NCI-H1417 treated with DMSO at 0.1 percent for 48 hours (cell line): ENCODE measurements around the gene ABCA3.

Experiments
- DNase-seq: peaks from one replicate; lab custom pipeline; 2025; lab: John Stamatoyannopoulos, UW

Gene ABCA3

DNA sequence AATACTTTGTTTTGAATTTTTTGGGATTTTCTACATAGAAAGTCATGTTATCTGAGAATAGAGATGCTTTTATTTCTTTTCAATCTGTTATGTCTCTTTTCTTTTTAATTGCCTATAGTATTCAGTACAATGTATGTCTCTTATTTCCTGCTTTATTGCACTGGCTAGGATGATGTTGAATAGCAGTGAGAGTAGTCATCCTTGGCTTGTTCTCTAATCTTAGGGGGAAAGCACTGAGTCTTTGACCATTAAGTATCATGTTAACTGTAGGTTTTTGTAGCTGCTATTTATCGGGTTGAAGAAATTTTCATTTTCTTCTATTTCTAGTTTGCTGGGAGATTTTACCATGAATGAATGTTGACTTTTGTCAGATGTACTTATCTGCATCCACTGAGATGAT is 10.0 kb upstream of the ABCA3 start:
- no peak for DNase-seq

DNA sequence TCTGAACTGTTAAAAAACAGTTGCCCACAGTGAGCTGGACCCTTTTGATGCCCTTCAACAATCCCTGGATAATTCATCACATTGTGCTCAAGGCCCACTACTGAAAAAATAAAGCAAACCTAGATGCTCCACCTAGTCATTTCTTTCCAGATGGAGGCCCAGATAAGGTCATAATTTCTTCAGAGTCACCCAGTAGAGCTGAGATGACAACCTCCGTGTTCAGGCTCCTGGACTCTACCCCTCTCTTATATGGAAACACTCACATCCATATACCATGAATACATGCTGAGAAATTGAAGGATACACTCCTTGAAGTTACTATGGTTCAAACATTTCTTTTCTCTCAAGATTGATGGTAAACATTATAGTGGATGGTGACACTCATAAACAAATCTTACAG is 2.7 kb upstream of the ABCA3 start:
- DNase-seq, result no peak

DNA sequence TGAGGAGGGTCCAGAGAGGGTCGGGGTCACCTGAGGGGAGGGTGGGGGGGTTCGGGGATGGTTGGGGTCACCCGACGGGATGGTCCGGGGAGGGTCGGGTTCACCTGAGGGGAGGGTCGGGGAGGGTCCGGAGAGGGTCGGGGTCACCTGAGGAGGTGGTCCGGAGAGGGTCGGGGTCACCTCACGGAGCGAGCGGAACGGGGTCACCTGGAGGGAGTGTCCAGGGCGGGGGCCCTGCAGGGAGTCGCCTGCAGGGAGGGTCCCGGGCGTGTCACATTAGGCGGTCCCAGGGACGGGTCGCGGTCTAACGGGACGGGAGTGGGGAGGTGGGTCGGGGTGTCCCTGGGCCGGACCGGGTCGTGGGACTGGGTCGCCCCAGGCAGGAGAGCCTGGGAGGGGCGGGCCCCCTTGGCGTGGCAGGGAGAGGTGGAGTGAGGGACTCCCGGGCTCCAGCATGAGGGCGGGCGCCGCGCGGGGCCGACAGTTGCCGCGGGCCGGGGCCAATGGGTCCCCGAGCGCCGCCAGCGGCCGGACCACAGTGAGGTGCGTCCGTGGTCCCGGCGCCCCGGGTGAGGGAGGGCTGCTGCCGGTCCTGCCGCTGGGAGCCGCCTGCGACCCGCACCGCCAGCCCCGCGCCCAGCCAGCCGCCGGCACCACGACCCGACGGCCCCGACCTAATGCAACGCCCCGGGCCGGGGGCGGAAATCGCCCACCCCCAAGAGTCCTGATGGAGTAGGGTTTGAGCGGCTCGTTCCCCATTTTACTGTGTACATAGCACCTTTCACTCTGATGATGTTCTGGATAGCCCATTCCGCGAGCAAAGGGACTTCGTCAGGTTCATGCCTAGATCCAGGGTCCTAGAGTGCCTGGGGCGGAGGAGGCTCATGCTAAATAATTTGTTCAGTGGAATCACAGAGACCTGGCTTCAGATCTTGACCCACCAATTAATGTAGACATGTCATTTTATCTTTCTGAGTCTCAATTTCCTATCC is 1.2 kb upstream of the ABCA3 start:
- no peak for DNase-seq

DNA sequence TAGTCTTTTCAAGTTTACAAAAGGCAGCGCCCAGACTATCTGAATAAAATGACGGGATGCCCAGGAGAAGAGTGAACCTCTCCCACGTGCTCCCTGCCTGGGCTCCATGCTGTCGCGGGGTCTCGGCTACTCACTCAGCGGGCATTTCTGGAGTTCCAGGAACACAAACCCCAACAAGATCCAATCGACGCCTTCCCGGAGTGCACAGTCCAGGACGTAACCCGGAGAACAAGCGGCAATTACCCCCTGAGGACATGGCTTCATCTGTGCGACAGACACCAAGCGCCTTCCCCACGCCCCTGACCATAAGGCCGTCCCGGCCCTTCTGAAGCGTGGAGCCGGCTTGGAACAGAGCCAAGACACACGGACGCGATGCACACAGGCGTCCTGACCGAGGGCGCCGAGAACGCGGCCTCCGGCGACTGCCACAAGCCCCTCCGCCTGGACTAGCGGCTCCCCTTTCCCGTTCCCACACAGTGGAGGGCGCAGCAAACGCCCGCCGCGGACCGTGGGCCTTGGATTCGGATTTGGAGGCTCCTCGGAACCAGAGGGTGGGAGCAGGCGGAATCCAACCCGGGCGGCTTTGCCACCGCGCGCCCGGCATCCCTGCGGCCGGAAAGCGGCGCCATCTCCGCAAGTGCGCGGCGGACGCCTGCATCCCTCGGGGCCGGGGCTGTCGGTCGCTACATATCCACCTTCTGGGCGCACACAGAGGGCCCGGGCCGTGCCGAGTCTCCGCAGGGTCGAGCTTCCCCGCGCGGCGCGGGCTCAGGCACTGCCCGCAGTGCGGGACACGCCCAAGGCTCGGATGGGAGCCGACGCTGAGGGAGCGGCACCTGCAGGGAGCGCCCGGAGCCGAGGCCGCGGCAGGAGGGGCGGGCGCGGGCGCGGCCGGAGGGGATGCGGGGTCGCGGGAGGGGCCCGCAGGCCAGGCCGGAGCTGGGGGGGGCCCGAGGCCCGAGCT is 725 bp downstream of the ABCA3 start:
- DNase-seq, result no peak

DNA sequence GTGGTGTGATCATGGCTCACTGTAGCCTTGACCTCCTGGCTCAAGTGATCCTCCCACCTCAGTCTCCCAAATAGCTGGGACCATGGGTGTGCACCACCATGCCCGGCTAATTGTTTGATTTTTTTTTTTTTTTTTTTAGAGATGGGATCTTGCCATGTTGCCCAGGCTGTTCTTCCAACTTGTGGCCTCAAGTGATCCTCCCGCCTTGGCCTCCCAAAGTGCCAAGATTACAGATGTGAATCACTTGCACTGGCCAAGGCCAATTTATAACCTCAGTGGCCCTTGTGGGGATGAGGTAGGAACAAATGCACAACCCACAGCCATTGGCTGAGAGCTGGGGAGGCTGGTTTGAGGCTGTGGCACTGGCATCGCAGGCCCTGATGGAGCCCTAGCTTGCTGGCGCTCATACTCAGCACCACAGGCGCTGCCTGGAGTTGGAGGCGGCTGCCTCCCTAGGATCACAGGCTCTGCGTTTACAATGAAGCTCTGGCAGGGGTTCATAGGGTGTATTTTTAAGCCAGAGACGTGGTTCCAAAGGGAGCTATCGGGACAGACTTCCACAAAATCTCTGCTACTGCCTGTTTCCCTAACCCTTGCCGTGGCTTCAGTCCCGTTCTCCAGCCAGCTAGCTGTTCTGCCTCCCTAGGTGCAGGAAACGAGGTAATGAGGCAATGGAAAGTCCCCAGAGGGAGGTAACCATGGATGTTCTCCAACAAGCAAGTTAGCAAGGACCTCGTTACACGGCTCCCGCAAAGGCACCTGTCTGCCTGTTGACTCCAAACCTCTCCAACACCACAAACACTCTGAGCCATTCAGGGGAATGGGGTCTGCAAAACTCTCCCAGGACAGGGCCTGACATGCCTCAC is 2.9 kb downstream of the ABCA3 start:
- no peak for DNase-seq

DNA sequence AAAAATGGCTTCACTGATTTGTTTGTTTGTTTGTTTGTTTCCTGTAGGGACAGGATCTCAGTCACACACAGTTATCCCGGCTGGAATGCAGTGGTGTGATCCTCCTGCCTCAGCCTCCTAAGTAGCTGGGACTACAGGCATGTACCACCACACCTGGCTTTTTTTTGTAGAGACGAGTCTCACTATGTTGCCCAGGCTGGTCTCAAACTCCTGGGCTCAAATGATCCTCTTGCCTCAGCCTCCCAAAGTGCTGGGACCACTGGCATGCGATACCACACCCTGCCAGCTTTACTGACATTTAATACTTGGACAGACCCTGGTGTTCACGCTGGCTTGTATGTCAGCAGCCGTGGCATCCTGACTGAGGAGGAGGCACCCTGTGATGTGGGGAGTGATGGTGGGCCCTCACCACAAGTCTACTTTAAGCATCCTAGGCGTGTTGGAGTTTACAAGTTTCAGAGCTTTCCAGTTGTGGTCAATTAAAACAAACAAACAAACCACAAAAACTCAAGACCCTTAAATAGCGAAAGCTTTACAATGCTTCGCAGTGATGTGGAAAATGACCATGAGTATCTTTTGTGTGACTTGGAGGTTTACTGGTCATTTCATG is 5.1 kb downstream of the ABCA3 start:
- DNase-seq, result no peak

DNA sequence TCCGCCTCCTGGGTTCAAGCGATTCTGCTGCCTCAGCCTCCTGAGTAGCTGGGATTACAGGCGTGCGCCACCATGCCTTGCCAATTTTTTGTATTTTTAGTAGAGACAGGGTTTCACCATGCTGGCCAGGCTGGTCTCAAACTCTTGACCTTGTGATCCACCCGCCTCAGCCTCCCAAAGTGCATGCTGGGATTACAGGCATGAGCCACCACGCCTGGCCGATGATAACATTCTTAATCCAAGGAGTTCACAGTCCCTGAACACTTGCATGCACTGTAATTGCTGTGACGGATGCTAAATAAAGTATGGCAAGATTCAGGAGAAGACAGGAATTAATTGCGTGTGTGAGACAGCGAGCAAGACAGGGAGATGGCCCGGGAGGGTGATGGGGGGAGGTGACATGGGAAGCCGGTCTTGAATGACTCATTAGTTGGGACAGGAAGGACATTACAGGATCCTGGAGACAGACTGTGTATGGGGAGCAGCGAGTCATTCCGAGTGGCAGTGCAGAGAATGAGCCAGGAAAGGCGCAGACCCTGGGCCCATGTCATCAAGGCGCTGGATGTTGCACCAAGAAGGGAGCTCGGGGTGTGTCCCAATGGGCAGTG is 6.7 kb downstream of the ABCA3 start:
- DNase-seq, result no peak

DNA sequence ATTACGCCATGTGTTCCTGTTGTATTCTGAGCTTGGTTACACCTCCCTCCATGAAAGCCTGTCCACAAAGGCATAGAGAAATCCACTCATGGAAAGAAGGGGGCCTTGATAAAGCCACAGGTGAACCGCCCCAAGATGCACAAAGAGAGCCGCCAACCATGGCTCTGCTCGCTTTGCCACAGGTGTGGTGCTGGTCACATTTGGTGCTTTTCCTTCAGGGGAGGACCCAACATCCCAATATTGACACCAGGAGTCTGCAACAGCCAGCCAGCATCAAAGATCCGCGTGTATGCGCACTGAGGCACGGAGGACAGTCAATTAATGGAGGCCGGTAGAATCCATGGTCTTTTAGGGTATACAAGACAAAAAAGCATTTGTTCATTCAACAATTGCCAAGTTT is 7.3 kb downstream of the ABCA3 start:
- no peak for DNase-seq

DNA sequence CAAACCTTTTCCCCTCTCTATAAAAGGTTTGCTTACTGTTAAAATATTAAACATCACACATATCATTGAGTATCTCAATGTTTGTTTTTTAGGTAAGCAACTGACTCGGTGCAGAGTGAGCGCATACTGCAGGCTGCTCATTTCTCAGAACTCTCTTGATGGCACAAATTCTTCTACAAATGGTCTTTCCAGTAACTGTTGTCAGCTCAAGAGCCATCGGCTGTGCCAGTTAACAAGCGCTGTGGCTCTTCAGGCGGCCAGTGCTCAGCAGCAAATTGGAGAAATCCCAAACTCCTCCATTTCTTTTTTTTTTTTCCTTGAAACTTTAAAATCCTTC is 8.6 kb downstream of the ABCA3 start:
- no peak for DNase-seq

DNA sequence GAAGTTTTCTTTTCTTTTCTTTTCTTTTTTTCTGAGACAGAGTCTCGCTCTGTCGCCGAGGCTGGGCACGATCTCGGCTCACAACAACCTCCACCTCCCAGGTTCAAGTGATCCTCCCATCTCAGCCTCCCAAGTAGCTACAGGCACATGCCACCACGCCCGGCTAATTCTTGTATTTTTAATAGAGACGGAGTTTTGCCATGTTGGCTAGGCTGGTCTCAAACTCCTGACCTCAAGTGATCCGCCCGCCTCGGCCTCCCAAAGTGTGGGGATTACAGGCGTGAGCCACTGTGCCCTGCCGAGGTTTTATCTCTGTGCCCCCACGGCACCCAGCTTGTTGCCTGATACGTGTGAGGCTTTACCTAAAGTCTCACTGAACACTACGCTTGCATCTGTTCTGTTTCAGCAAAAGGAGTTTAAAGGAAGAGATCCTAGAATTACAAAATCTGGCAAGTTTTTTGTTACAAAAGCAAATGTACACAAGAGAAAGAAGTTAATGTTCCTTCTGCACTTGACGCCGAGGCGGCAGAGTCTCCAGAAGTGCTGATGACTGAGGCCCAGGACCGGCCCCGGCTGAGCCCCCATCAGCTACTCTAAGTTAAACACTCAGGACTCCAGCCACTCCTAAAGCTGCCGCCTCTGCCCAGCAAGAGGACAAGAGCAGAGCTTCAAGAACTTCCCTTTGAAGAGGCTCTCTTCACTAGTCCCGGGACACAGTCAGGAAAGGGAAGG is 9.2 kb downstream of the ABCA3 start:
- DNase-seq, result no peak

DNA sequence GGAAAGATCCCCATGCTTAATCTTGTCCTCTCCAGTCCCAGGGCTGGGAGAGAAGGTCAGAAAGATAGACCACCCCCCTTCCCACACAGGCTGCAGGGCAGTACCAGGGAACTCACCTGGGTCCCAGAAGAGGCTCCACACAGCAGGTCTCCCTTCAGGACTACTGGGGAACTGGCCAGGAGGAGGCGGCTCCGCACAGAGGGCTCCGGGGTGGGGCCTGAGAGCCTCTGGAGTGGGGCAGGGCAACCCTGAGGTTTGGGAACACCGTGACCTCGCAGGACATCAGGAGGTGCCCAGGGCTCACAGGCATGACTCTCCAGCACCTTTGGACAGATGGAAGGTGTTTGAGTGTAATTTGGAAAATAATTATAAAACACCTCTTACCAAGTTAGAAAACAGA is 11.0 kb downstream of the ABCA3 start:
- no peak for DNase-seq

DNA sequence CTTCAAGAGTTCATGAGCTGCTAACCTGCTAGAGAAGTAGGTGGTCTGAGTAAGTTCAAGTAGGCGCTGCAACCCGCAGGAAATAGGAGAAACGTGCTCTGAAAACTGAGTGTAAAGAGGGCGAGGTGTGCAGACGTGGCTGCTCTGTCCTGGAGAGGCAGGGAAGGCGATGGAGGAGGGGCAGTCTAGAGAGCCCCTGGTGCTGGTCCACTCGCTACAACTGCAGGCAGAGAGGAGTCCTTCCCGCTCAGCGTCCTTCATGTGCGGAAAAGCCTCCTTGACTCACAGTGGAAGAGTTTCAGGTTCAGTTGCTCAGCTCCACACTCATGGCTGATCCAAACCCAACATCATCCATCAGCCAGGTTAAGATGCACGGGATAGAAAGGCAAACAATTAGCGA is 12.1 kb downstream of the ABCA3 start:
- DNase-seq, result no peak

DNA sequence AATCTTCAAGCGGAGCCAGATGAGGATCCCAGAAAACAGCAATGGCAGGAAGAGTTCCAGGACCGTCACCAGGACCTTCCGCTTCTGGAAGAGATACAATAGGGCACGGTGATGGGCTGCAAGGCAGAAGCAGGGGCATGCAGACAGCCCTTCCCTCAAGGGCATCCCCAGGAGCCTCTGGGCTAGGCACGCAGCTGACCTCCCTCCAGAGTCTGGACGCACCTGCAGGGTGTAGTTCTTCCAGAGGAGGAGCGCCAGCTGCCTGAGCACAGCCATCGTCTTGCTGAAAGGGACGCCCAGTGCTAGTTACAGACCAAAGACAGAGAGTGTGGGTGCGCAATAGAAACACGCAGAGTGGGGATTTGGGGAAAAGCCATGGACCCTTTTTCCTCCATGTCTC is 14.3 kb downstream of the ABCA3 start:
- no peak for DNase-seq

DNA sequence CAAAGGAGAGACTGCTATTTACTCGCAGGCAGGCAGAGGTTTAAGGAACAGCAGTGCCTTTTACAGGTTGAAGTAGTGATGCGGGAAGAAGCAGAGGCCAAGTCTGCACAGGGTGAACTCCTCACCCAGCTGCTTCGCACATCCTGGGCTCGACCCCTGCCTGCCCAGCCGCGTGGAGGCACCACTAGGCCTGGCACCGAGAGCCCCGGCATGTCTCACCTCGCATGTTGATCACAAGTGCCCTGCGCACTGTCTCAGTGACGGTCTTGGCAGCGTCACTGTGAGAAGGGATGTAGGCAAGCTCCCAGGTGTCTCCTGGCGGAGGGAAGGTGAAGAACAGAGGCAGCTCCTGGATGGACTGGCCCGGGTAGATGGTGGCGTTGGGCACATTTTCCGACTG is 14.7 kb downstream of the ABCA3 start:
- DNase-seq, result no peak

DNA sequence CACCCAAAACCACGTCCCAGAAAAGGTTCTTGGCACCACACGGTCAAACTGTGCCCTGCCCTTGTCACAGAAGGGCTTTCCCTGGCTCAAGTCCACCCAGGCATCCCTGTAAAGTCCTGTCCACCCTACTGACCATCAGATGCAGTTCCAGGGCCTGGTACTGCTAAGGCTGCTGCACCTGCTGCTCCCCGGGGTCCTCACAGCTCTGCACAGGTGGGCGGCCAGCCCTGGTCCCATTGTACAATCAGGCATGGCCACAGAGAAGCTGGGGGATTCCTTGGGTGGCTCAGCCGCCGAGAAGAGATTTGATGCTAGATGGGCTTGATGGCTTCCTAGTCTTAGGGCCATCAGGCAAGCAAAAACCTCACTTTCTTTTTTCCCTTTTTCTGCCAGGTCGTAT is 15.3 kb downstream of the ABCA3 start:
- DNase-seq, result no peak

DNA sequence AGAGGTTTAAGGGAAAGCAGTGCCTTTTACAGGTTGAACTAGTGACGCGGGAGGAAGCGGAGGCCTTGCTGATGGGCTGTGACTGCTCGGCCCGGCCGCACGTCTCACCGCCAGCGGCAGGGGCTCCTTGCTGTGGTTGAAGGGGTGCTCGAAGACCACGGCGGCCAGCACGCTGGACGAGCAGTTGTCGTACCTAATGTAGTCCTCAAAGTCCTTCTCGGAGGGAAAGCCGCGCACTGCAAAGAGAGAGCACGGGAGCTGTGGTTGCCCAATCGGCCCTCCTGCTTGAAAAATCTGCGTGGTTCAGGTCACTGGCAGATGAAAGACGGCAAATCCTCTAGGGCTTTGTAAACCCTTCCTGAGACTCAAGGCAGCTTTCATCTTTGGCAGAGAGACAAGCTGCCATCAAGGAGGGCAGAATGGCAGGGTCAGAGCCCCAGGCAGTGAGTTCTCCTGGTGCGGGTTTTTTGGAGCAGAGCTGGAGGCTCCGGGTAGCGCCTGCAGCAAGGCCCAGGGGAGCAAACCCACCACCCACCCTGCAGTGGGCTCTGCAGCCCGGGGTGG is 16.1 kb downstream of the ABCA3 start:
- DNase-seq, result no peak

DNA sequence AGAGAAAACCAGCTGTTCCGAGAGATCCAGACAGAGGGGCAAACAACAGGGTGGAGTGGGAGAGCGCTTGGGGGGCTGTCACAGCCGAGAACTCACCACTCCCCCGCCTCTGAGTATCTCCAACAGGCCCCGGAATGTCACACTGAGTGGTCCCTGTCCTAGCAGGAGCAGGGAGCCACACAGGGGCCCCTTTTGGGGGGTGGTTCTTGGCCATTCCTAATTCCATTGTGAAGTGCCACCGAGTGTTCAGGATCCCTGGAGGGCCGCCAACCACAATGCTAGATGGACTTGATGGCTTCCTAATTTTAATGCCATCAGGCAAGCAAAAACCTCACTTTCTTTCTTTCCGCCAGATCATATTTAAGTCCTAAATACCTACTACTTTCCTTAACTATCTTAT is 16.8 kb downstream of the ABCA3 start:
- no peak for DNase-seq

DNA sequence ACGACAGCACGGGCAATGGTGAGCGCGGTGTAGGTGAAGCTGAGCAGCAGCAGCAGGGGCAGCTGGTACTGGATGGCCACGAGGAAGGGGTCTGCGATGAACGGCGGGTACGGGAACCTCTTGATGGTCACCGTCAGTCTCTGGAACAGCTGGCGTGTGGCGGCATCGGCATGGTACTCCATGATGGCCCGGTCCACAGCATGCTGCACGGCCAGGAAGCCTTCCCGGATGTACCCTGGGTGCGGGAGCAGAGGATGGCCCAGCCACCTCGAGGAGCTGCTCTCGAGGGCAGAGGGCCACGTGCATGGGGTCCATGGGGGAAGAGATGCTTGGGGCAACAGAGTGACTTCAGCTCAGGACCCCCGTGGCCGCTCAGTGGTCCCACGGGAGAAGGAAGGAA is 20.9 kb downstream of the ABCA3 start:
- no peak for DNase-seq

DNA sequence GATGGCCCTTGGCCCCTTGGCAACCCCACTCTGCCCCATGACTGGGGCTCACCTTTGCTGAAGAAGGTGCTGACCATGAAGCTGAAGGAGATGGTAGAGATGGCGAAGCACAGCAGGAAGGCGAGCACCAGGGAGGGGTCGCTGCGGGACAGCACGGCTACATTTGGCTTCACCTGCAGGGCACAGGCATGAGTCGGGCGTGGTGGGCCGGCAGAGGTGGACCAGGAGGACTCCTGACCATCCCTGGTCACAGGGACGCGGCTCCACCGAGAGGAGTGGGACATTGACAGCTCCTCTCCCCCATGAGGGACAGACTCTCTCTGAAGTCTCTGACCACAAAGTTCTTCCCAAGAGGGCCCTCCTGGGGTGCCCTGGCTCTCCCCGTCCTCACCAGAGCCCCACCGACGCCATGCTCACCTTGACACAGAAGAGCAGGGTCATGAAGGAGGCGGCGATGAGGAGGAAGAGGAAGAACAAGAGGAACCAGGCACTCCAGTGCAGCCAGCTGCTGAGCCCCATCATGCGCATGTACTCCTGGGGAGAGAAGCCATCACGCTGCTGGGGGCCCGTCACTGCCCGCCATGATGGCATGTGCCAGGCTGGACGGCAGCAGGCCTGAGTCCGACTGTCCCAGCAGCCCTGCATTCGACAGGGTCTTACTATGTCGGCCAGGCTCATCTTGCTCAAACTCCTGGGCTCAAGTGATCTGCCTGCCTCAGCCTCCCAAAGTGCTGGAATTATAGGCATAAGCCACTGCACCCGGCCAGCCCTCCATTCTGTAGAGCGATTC is 23.1 kb downstream of the ABCA3 start:
- DNase-seq, result no peak
